Stimulated activated CD4-positive, alpha-beta T cell treated with anti-CD3 and anti-CD28 coated beads, TNF-alpha, amount 100 ng/mL, for 48 hours (primary cell): ENCODE data around the gene DAO.
"Not testable (repeated sequence)": the region's sequence is repeated elsewhere in the genome, so short reads cannot be mapped to it uniquely, and the experiment has no call there.

Source experiments
- DNase-seq, 3 donors: peaks; one replicate each; pipeline ENCODE4 v3.0.0-alpha.2; 2020; ENCODE audit warnings: low read depth in 3 of 3

The DAO gene

DNA sequence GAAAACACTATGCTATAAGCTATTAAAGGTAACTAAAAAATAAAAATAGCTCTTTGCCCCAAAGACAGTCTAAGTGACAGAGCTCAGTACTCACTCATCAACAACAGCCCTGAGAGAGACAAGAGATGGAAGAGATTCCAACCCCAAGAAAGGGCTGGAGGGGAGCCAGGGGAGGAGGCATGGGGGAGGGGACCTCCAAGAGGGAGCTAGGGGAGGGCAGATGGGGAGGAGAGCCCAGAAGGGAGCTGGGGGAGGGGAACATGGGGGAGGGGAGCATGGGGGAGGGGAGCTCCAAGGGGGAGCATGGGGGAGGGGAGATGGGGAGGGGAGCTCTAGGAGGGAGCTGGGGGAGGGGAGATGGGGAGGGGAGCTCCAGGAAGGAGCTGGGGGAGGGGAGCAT, 30.2 kb upstream of the DAO start:
- DNase-seq = no peak

DNA sequence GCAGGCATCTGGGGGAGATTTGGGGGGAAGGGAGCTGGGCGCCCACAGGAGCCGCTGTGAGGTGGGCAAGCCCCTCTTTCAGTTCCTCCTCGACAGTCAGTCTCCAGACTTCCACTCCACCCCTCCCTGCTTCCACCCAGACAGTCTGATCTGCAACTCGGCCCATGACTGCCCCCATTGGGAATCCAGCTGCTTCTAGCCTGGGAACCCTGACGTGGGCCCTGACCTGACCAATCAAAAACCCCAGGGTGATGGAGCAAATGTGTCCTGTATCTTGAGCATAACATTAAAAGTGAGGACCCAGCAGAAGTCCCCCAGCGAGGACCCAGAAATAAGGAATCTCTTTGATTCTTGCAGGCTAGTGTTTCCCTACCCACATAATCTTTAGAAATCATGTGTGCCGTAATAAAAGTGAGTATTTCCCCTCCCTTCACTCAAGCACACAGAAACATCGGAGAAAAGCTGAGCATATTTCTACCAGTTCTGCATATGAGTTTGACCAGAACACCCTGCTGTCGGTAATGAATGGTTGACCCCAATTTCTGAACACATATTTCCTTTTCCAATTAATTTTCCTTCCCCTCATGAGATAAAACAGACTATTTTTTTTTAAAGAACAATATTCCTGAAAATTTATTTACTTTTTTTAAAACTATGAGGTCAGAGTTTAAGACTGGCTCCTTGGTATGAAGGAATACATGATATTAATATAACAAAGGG, 28.9 kb upstream of the DAO start:
- DNase-seq = no peak

DNA sequence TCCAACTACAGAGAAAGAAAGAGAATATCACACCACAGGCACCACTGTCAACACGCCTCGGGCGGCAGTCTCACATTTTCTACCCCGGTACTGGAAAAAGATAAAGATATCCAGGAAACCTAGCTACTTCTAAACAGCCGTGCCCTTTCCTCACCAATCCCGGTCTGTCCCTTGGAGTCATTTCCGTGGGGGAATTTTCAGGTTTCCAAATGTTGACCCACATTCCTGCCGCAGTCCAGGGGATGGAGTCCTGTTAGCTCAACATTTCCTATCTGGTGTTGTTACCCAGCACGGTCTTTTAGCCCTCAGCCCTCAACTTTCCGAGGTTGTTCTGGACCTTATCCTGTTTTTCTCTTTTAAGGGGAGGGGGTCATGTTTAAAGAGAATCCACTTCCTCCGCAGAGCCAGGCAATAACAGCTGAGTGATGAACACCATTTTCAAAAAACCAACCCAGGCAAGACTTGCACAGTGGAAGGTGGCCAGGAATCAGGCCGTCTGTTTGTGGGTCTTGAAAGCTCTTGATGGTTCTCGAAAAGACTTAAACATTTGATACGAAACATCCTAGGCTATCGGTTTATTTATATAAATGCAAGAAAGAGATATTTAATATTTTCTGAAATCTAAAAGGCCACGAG, 27.1 kb upstream of the DAO start:
- DNase-seq = no peak

DNA sequence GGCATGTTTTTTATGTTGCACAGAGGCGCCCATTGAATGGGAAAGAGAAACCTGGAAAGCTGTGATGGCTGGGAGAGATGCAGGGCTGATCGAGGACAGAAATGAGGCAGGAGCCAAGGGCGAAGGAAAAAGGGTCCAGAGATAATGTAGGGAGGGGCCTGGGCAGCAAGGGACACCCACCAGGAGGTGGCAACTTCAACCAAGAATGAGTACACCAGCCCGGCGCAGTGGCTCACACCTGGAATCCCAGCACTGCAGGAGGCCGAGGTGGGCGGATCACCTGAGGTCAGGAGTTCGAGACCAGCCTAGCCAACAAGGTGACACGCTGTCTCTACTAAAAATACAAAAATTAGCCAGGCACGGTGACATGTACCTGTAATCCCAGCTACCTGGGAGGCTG, 26.5 kb upstream of the DAO start:
- no peak for DNase-seq

DNA sequence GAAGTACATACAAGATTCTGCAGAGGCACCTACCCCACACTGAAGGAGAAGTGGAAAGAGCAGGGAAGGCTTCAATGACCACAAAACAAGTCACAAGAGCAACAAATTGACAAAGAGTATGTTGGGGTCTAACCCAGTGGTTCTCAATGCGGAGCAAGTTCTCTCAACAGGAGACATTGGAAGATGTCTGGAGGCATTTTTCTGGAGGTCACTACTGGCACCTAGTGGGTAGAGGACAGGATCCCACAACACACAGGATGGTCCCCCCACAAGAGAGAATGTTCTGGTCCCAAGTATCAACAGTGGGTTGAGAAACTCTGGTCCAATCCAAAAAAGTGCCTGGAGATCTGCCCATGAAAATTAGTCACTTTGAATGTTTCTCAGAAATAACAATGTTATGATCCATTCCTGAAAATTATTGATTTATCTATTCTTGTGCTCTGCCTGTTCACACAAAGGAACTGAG, 25.9 kb upstream of the DAO start:
- no peak for DNase-seq

DNA sequence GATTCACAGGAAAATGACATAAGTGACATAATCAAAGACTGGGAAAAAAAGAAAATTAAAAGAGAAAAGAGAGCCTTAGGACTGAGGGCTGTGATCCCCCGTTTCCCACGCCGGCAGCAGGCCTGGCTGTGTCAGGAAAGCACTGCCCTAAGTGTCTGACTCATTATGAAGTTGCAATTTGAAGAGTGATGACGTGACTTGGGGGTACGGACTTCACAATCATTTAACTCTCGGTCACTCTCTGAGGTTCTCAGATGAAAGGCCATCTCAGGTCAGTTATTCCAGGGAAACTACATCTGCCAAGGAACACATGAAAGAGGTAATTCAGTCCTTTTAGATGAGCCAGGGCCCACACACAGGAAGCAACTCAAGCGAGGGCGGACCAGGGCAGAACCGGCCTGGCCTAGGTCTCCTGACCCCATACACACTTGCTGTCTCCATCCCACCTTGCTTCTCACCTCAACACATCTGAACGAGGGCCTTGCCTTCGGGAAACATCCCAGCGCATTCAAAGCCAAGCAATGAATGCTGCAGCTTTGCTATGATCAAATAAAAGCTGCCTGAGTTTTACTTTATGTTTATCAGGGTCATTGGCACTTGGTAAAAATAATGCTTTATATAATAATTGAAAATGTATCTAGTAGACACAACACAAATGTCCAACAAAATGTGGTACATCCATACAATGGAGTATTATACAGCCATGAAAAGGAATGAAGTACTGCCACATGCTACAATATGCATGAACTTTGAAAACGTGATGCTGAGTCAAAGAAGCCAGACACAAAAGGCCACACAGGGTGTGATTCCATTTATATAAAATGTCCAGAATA, 25.2 kb upstream of the DAO start:
- no peak for DNase-seq

DNA sequence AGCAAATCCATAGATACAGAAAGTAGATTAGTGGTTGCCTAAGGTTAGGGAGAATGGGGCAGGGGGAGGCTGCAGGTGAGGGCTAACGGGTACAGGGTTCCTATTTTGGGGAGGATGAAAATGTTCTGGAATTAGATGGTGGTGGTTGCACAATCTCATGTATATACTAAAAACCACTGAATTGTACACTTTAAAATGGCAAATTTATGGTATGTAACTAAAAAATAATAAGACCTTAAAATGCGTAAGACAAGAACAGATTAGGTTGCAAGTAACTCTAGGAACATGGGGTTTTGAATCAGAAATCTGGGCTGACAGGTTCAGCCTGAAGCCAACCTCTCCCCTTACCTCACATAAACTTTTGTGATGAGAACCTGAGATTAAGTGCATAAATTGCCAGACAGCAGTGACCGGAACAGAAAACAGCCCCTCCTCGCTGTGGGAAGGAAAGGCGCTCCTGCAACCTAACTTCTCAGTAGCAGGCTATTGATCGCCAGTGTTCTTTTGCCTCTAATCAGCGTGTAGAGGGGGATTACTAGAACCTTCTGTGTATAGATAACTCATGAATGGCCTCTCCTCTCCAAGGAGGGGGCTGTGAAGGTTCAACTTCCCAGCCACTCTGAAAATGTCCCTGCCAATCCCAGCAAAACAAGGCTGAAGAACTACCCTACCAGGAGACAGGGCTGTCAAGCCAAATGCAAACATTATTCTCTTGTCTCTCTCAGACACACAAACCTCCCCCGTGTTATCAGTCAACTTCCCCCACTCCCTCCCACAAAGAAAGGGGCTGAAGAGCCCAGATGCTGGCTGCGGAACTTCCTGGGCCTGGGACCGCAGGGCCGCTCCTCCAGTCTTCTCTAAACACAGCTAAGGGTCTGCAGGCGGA, 24.4 kb upstream of the DAO start:
- DNase-seq = no peak

DNA sequence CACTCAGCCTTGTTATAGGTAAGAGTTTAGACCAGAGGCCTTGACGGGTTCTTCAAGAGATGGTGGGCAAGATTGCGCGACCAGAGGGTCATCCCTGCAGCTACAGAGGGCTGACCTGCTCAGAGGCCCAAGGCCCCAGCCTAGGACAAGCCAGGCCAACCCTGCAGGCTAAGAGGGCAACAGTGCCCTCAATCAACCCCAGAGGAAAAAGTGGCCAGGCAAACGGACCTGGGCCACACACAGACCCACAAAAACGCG, 23.8 kb upstream of the DAO start:
- no peak for DNase-seq

DNA sequence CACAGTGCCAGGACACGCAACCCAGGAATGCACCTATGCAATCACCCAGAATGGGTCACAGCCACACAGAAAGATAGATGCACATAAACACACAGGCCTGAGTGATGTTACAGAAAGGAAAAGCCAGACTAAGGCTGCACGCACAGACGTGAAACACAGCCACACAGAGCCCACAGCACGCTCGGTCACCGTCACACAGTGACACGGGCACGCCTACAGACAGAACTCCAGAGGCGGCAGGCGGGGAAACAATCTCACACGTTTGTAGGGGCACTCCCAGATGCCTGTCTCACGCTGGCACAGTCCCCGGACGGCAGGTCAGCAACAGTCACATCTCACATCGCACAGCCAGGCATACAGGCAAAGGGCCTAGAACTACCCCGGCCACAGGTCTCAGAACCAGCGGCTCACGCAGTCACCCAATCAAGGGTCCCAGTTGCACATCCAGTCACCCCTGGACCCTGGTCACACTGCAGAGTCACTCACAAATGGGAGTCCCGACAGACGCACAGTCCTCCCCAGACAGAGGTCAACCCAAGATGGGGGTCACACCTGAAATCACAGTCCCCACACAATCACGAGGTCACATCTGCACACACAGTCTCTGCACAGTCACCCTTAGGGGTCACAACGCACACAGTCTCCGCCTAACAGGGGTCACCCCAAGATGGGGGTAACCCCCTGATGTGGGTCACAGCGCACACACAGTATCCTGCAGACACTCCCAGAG, 23.3 kb upstream of the DAO start:
- peak; percentile 36 to 50 (median 46) for DNase-seq

DNA sequence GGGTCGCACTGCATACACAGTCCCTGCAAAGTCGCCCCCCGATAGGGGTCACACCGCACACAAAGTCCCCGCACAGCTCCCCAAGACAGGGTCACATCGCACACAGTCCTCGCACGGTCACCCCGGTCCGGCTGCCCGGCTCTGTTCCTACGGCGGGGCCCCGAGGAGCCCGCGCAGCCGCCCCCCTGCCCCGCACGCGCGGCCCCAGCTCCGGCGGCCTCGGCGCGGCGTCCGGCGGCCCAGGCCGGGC, 22.8 kb upstream of the DAO start:
- no peak for DNase-seq

DNA sequence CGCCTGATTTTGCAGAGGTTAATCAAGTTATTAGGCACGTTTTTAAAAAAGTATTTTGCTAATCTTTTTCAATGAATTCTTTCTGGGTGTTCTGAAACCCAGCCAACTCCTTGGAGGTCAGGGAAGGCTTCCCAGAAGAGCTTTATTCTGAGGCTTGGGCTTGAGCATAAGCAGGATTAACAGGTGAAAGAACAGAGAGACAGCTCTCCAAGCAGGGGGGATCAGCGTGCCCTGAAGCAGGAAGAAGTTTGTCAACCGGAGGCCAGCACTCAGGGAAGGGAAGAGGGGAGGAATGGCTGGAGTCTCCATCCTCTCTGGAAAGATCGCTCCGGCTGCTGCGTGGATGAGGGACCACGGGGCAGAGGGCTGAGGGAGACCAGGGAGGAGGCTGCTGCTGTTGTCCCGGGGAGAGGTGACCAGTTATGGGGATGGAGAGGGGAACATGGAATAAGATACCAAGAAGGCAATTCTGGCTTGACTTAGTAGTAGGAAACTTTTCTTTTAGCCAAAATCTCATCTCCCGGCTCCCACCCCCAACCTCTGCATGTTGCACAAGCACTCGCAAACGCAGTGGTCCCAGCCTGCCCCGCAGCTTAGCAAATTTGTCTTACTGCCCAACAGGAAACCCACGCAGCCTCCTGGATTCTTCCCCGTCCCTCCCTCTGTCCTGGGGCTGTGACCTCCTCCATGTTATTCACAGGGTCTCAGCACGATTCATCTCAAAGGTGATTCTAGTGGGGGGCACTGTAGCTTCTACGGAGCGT, 21.4 kb upstream of the DAO start:
- no peak for DNase-seq

DNA sequence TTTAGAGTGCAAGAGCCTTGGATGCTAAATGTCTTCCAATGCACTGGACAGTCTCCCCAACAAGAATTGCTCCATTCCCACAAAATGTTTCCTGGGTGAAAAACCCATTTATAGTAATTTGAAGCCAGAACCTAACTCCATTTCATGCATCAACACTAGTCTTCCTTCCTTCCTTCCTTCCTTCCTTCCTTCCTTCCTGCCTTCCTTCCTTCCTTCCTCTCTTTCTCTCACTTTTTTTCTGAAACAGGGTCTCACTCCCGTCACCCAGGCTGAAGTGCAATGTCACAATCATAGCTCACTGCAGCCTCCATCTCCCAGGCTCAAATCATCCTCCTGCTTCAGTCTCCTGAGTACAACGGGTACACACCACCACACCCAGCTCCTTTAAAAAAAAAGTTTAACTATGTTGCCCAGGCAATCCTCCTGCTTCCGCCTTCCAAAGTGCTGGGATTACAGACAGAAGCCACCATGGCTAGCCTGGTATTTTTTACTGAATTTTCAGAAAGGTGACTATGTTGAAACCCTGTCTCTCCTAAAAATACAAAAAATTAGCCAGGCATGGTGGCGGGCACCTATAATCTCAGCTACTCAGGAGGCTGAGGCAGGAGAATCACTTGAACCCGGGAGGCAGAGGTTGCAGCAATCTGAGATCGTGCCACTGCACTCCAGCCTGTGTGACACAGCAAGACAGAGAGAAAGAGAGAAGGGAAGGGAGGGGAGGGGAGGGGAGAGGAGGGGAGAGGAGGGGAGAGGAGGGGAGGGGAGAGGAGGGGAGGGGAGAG, 20.6 kb upstream of the DAO start:
- DNase-seq = not testable (repeated sequence)

DNA sequence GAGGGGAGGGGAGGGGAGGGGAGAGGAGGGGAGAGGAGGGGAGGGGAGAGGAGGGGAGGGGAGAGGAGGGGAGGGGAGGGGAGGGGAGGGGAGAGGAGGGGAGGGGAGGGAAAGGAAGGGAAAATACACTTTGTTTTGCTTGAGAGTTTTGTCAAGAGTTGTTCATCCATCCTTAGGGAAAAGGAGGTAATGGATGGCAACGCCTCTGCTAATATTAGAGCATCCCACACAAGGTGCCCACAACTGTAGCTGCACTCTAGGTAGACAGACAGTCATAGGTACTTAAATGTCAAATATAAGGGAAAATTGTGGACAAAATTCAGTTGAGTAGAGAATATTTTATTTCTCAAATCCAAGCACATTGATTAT, 20.0 kb upstream of the DAO start:
- no peak for DNase-seq

DNA sequence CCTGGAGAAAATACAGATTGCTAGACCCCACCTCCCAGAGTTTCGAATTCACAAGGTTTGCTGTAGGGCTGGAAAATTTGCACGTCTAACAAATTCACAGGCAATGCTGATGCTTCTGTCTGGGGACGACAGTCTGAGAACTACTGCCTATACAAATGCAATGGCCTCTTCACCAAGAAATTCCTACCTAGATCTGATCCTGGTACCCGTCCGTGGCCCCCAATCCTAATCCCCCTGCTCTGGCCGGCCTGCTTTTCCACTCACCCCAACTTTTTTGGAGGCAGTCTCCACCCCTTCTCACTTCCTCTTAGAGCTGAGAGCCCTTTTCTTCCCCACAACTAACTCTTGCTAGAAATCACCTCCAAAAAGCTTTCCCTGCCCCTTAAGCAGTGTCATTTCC, 19.4 kb upstream of the DAO start:
- no peak for DNase-seq

DNA sequence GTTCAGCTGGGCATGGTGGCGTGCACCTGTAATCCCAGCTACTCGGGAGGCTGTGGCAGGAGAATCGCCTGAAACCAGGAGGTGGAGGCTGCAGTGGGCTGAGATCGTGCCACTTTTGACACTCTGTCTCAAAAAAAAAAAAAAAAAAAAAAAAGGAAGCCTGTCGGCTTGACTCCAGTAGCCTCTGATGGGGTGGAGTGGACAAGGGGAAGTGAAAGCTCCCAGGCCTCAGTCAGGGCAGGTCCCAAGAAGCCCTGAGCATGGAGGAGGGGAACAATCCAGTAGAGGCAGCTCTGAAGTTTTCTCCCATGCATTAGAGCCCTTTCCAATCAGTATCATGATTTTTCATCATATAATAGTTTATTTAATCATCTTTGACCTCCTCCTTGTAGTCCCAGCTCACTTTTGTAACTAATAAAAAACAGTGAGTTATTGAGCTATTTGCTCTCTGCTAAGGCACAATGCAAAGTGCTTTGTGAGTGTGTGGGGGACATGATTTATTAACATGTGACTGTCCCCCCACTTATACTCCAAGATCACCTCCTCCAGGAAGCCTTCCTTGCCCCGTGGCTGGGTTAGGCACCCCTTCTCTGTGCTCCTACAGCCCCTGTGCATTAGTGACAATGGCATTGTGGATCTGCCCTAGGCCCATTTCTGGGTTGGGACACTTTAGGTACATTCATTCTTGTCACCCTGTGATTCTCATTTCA, 17.9 kb upstream of the DAO start:
- no peak for DNase-seq

DNA sequence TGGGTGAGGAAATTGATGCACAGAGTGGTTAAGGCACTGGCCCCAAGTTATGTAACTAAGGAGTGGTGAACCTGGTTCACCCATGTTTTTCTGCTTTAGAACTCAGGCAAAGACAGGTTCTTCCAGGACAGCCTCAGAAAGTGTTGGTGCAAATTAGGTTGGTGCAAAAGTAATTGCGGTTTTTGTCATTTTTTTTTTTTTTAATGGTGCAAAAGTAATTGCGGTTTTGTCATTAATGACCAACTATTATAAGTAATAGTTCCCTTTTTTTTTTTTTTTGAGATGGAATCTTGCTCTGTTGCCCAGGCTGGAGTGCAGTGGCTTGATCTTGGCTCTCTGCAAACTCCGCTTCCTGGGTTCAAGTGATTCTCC, 17.3 kb upstream of the DAO start:
- DNase-seq = no peak

DNA sequence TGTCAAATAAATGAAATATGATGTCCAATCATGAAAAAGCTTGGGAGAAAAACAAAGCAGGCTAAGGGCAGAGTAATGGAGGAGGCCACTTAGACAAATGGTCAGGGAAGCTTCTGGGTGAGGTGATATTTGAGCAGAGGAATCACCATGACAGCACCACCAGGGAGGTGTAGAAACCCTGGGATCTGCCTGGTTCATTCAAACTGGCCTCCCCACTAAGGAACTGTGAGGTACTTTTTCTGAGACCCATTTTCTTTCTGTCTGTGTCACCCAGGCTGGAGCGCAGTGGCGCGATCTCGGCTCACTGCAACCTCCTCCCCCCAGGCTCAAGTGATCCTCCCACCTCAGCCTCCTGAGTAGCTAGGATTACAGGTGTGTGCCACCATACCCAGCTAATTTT, 14.7 kb upstream of the DAO start:
- no peak for DNase-seq

DNA sequence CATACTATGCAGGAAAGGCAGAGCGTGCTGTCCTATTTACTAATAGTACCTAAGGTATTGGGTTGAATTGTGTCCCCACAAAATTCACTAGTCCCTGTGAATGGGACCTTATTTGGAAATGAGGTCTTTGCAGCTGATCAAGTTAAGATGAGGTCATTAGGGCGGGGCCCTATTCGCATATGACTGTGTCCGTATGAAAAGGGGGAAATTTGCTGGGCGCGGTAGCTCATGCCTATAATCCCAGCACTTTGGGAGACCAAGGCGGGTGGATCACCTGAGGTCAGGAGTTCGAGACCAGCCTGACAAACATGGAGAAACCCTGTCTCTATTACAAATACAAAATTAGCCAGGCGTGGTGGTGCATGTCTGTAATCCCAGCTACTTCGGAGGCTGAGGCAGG, 13.8 kb upstream of the DAO start:
- not testable (repeated sequence) for DNase-seq

DNA sequence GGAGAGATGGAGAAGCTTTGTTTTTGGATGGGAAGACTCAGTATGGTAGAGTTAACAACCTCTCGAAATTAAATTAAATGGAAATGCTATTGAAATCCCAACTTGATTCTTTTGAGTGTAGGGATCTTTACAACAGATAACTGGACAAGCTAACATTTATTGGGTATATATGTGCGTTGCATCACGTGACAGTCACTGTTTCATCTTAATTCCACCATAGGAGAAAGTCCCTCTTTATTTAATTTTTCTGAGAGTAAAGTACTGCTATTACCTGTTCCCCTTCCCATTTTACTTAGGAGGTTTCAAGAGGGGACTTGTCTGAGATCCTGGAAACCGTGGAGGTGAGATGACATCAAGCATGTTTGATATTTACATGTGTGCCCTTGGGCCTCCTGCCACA, 11.1 kb upstream of the DAO start:
- no peak for DNase-seq

DNA sequence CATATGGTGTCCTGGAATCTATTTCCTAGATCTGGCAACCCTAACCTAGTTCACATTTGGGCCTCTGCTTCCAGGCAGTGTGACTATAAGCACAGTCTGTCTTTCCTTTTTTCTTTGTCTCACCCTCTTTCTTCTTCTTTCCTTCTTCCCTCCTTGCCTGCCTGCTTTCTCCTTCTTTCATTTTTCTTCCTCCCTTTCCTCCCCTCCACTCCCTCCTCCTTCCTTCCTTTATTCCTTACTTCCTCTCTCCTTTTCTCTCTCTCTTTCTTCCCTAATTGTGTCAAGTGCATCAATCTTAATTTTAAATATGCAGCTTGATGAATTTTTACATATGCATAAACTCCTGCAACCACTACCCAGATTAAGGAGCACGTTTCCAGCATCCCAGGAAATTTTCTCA, 4.6 kb upstream of the DAO start:
- no peak for DNase-seq
